Measurements from ENCODE around the gene PRKCZ.

The PRKCZ gene

GRCh38 chr1:2163205-2163604, 113.0 kb downstream of the PRKCZ start:
- no peak for DNase-seq

- DNase-seq = no peak
These were observed 115.4 kb downstream of the PRKCZ start for GRCh38 chr1:2165646-2166045.

GRCh38 chr1:2166254-2166653, 116.0 kb downstream of the PRKCZ start:
- DNase-seq = no peak

- DNase-seq = no peak
These were observed 116.5 kb downstream of the PRKCZ start for GRCh38 chr1:2166695-2167094.

GRCh38 chr1:2168090-2168489, 117.9 kb downstream of the PRKCZ start:
- no peak for DNase-seq

GRCh38 chr1:2168535-2168934, 118.3 kb downstream of the PRKCZ start:
- DNase-seq = no peak

- no peak for DNase-seq
These were observed 119.1 kb downstream of the PRKCZ start for GRCh38 chr1:2169200-2169836.

GRCh38 chr1:2170211-2170610, 120.0 kb downstream of the PRKCZ start:
- DNase-seq = no peak

GRCh38 chr1:2172012-2172411, 121.8 kb downstream of the PRKCZ start:
- no peak for DNase-seq

GRCh38 chr1:2172551-2173146, 122.4 kb downstream of the PRKCZ start:
- no peak for DNase-seq

GRCh38 chr1:2173546-2174347, 123.5 kb downstream of the PRKCZ start:
- DNase-seq = no peak

- peak; percentile 63 to 82 for DNase-seq
These were observed 124.3 kb downstream of the PRKCZ start for GRCh38 chr1:2174348-2175054.

- DNase-seq = no peak
These were observed 124.8 kb downstream of the PRKCZ start for GRCh38 chr1:2175055-2175414.

GRCh38 chr1:2175681-2176454, 125.7 kb downstream of the PRKCZ start:
- DNase-seq = no peak

- no peak for DNase-seq
These were observed 126.4 kb downstream of the PRKCZ start for GRCh38 chr1:2176615-2177014.

- no peak for DNase-seq
These were observed 127.3 kb downstream of the PRKCZ start for GRCh38 chr1:2177541-2177940.

GRCh38 chr1:2177946-2178538, 127.8 kb downstream of the PRKCZ start:
- DNase-seq = no peak

GRCh38 chr1:2178875-2179274, 128.7 kb downstream of the PRKCZ start:
- no peak for DNase-seq

- DNase-seq = no peak
These were observed 129.2 kb downstream of the PRKCZ start for GRCh38 chr1:2179283-2180013.

- DNase-seq = no peak
These were observed 130.4 kb downstream of the PRKCZ start for GRCh38 chr1:2180297-2181245.

Data from NCI-H446 (cell line).